GM23338 (cell line): ENCODE data around the gene NFE2L3. TPM values are rescaled to one million over a fixed set of nuclear protein-coding genes. Genes with fewer than 3 reads are reported as not detected.

Experiments used
- ATAC-seq: fragments of 200-7000 bp; cut with Tn5 transposase; 3 replicates; pipeline ENCODE4 v1.9.1; 2020
- DNase-seq: peaks from one replicate; pipeline ENCODE4 v3.0.0-alpha.2; 2015; ENCODE audit warnings: low spot score
- H2AFZ ChIP-seq: fragments of 200-600 bp; sonication (generic); 2 replicates; pipeline ENCODE4 v1.8.0; 2016; ENCODE audit warnings: antibody characterized with exemption, mild to moderate bottlenecking, moderate library complexity
- H3F3A ChIP-seq: fragments of 200-600 bp; sonication (generic); replicated peaks from 2 replicates; pipeline ENCODE4 v1.8.0; 2017; ENCODE audit warnings: antibody characterized with exemption, mixed run types, low read depth
- H3K27ac ChIP-seq: fragments of 200-600 bp; sonication (generic); 2 replicates; pipeline ENCODE4 v1.6.1; 2016; ENCODE audit warnings: low read depth
- H3K27me3 ChIP-seq: fragments of 200-600 bp; sonication (generic); 2 replicates; pipeline ENCODE4 v1.8.0; 2016; ENCODE audit warnings: mild to moderate bottlenecking, mixed run types, moderate library complexity; ENCODE audit not compliant: insufficient read depth
- H3K36me3 ChIP-seq: fragments of 200-600 bp; sonication (generic); 2 replicates; pipeline ENCODE4 v1.8.0; 2016; ENCODE audit warnings: mild to moderate bottlenecking; ENCODE audit not compliant: insufficient read depth
- H3K4me1 ChIP-seq: fragments of 200-600 bp; sonication (generic); 2 replicates; pipeline ENCODE4 v1.8.0; 2016; ENCODE audit warnings: mild to moderate bottlenecking, moderate library complexity; ENCODE audit not compliant: insufficient read depth
- H3K4me2 ChIP-seq: fragments of 200-600 bp; sonication (generic); 2 replicates; pipeline ENCODE4 v1.7.1; 2017; ENCODE audit warnings: mixed run types
- H3K4me3 ChIP-seq: fragments of 200-600 bp; sonication (generic); 2 replicates; pipeline ENCODE4 v1.6.1; 2016; ENCODE audit warnings: mixed run types
- H3K79me2 ChIP-seq: fragments of 200-600 bp; sonication (generic); replicated peaks from 2 replicates; pipeline ENCODE4 v1.8.0; 2017; ENCODE audit warnings: mild to moderate bottlenecking; ENCODE audit not compliant: insufficient read depth
- H3K9me2 ChIP-seq: fragments of 200-600 bp; sonication (generic); 2 replicates; pipeline ENCODE4 v1.8.0; 2017; ENCODE audit not compliant: insufficient read depth
- H4K20me1 ChIP-seq: fragments of 200-600 bp; sonication (generic); replicated peaks from 2 replicates; pipeline ENCODE4 v1.8.0; 2017; ENCODE audit warnings: mild to moderate bottlenecking; ENCODE audit not compliant: insufficient read depth
- H3K27ac Mint-ChIP-seq: 2 replicates; pipeline ENCODE4 v1.8.0; 2020; ENCODE audit warnings: inconsistent platforms, mild to moderate bottlenecking, moderate library complexity, mixed read lengths
- H3K27me3 Mint-ChIP-seq: 3 replicates; pipeline ENCODE4 v1.8.0; 2022; ENCODE audit warnings: low read depth, mild to moderate bottlenecking, moderate library complexity, mixed read lengths, inconsistent platforms; ENCODE audit not compliant: insufficient read depth, poor library complexity
- H3K36me3 Mint-ChIP-seq: 3 replicates; pipeline ENCODE4 v1.8.0; 2021; ENCODE audit warnings: low read depth, mild to moderate bottlenecking, inconsistent platforms, moderate library complexity, mixed read lengths
- H3K4me1 Mint-ChIP-seq: 3 replicates; pipeline ENCODE4 v1.8.0; 2020; ENCODE audit warnings: mild to moderate bottlenecking, inconsistent platforms, mixed read lengths
- H3K4me3 Mint-ChIP-seq: 3 replicates; pipeline ENCODE4 v1.8.0; 2021; ENCODE audit warnings: moderate library complexity, mild to moderate bottlenecking, inconsistent platforms, mixed read lengths
- H3K9me3 Mint-ChIP-seq: 3 replicates; pipeline ENCODE4 v1.8.0; 2020; ENCODE audit warnings: moderate library complexity, mild to moderate bottlenecking, inconsistent platforms, mixed read lengths
- CREB1 ChIP-seq: fragments of 250-450 bp; sonication (Bioruptor Pico); IDR thresholded peaks from 2 replicates; pipeline ENCODE4 v1.5.0; 2020; ENCODE audit warnings: low read depth, mild to moderate bottlenecking, moderate library complexity
- CTCF ChIP-seq, 2 experiments: fragments of 200-600 bp in 1 of 2; sonication (generic) in 1 of 2; conservative IDR thresholded peaks; 2 replicates each; pipeline versions ENCODE4 v1.5.1 to v1.6.1; 2016 to 2017; ENCODE audit warnings: antibody characterized with exemption in 2 of 2, low read depth in 2 of 2, mild to moderate bottlenecking in 2 of 2, moderate library complexity in 1 of 2
- ETS1 ChIP-seq: IDR thresholded peaks from 2 replicates; pipeline ENCODE4 v1.6.1; 2016; ENCODE audit warnings: antibody characterized with exemption
- EZH2 ChIP-seq: fragments of 200-600 bp; sonication (generic); IDR thresholded peaks from one replicate; pipeline ENCODE4 v1.8.0; 2017; ENCODE audit warnings: antibody characterized with exemption, mild to moderate bottlenecking, low read depth; ENCODE audit not compliant: unreplicated experiment
- EZH2phosphoT487 ChIP-seq: fragments of 200-600 bp; sonication (generic); IDR thresholded peaks from one replicate; pipeline ENCODE4 v1.8.1; 2018; ENCODE audit warnings: antibody characterized with exemption; ENCODE audit not compliant: unreplicated experiment
- JUNB ChIP-seq: IDR thresholded peaks from one replicate; pipeline ENCODE4 v1.6.1; 2016; ENCODE audit warnings: antibody characterized with exemption; ENCODE audit not compliant: unreplicated experiment
- NANOG ChIP-seq: IDR thresholded peaks from 2 replicates; pipeline ENCODE4 v1.6.1; 2016; ENCODE audit warnings: antibody characterized with exemption, borderline replicate concordance
- POLR2AphosphoS5 ChIP-seq: IDR thresholded peaks from 2 replicates; pipeline ENCODE4 v1.6.1; 2016; ENCODE audit warnings: antibody characterized with exemption, low read depth
- STAT1 ChIP-seq: IDR thresholded peaks from one replicate; pipeline ENCODE4 v1.6.1; 2016; ENCODE audit warnings: antibody characterized with exemption; ENCODE audit not compliant: unreplicated experiment
- ZNF114 ChIP-seq: fragments of 250-450 bp; sonication (Bioruptor Pico); IDR thresholded peaks from 2 replicates; pipeline ENCODE4 v1.5.0; 2020; ENCODE audit warnings: mild to moderate bottlenecking, moderate library complexity
- ZNF331 ChIP-seq: fragments of 250-450 bp; sonication (Bioruptor Pico); IDR thresholded peaks from 2 replicates; pipeline ENCODE4 v1.5.0; 2020; ENCODE audit warnings: low read depth, mild to moderate bottlenecking, moderate library complexity
- ZNF462 ChIP-seq: fragments of 250-450 bp; sonication (Bioruptor Pico); IDR thresholded peaks from 2 replicates; pipeline ENCODE4 v1.5.0; 2020; ENCODE audit warnings: mild to moderate bottlenecking, moderate library complexity
- polyA plus RNA-seq: library from polyadenylated mRNA; unstranded; fragments of >200 nt; fragmentation: Nextera tagmentation; extraction: Ambion mirVana; gene quantifications from 2 replicates; pipeline ENCODE4 v1.2.1, GENCODE V29; 2016
- total RNA-seq: library from RNA; depleted of rRNA; stranded (reverse); fragments of >200 nt; shearing (Covaris generic); gene quantifications from 2 replicates; pipeline ENCODE4 v1.2.3, GENCODE V29; 2014

The NFE2L3 gene
- total and polyA plus RNA-seq, 2 experiments from 2014 or later: 62.0 to 142 TPM

GRCh38 chr7:26165950-26166683 lies 14.1 kb downstream of the NFE2L3 start (continued):
- TF ChIP-seq ZNF114: no peak
- no peak for TF ChIP-seq ETS1
- TF ChIP-seq EZH2phosphoT487: no peak
- no peak for TF ChIP-seq STAT1
- no peak for TF ChIP-seq CTCF (conservative IDR thresholded peaks at IDR 0.05; ENCODE audit: low read depth in 2 of 2)
- TF ChIP-seq ZNF331: no peak
- no peak for TF ChIP-seq POLR2AphosphoS5
- TF ChIP-seq JUNB: no peak
- no peak for TF ChIP-seq NANOG
- no peak for TF ChIP-seq CREB1 (CRISPR knock-in tag)
- no peak for TF ChIP-seq EZH2

GRCh38 chr7:26166684-26167266 lies 14.8 kb downstream of the NFE2L3 start:
- H3K27ac Mint-ChIP-seq: peak overlapping the region; percentile 64
- Histone ChIP-seq H3K4me1 (peaks cover 41% of the 10 kb centered on the region), H3K79me2 (peaks cover 100% of the 10 kb centered on the region), H4K20me1 (peaks cover 62% of the 10 kb centered on the region), H3K4me3 (no peak overlapping the region; the same call in 1 of the 2 replicates), H3K9me2 (no peaks in the 10 kb centered on the region), H2AFZ (no peak overlapping the region), H3K27me3 (no peaks in the 10 kb centered on the region), H3K36me3 (peaks cover 6% of the 10 kb centered on the region; the same call in 1 of the 2 replicates), H3K4me2 (peak overlapping the region; percentile 28), H3F3A (no peaks in the 10 kb centered on the region), H3K27ac (peak overlapping the region; percentile 72)
- H3K36me3 Mint-ChIP-seq: peaks cover 62% of the 10 kb centered on the region
- DNase-seq: no peak
- no peak overlapping the region for H3K4me3 Mint-ChIP-seq
- peak; percentile 45 for ATAC-seq
- H3K4me1 Mint-ChIP-seq: peaks cover 36% of the 10 kb centered on the region
- peaks cover 7% of the 10 kb centered on the region for H3K27me3 Mint-ChIP-seq
- H3K9me3 Mint-ChIP-seq: peaks cover 19% of the 10 kb centered on the region
- no peak for TF ChIP-seq ZNF114
- TF ChIP-seq NANOG: no peak
- no peak for TF ChIP-seq EZH2phosphoT487
- no peak for TF ChIP-seq ZNF462 (CRISPR knock-in tag)
- TF ChIP-seq POLR2AphosphoS5: no peak
- no peak for TF ChIP-seq ETS1
- TF ChIP-seq JUNB: no peak
